Endothelial cell of umbilical vein (primary cell): ENCODE results near the gene FMNL2. TPM values are rescaled to one million over a fixed set of nuclear protein-coding genes. Genes with fewer than 3 reads are reported as not detected.

Source experiments
- BruUV-seq: library from RNA; stranded (reverse); fragments of 400-500 nt; replicated peaks from 2 replicates; lab custom pipeline; 2021; lab: Mats Ljungman, UMichigan
- CTCF ChIA-PET: fragments of 300-600, 350-600 bp; sonication (Branson Sonifier 250); formaldehyde crosslinking; loops from one replicate; lab custom pipeline; 2021; ENCODE audit warnings: antibody characterized with exemption, inconsistent platforms; lab: Charles Lee
- POLR2A ChIA-PET: fragments of 300-600, 350-600 bp; sonication (Branson Sonifier 250); formaldehyde crosslinking; loops from one replicate; lab custom pipeline; 2021; ENCODE audit warnings: antibody characterized with exemption, inconsistent platforms; lab: Charles Lee
- DNase-seq: peaks from one replicate; pipeline ENCODE4 v3.0.0-alpha.2; 2011; ENCODE audit warnings: low read depth, low spot score
- FAIRE-seq: peaks from 2 replicates; lab custom pipeline; 2011; peaks lifted over from hg19 to GRCh38; lab: Jason Lieb, UNC
- H2AFZ ChIP-seq: 2 replicates; pipeline ENCODE4 v1.6.0; 2012; ENCODE audit warnings: low read depth, low read length, control low read depth, inconsistent platforms
- H3K27ac ChIP-seq: 2 replicates; pipeline ENCODE4 v1.5.1; 2011; ENCODE audit warnings: low read depth, mild to moderate bottlenecking, control low read depth, low read length, moderate library complexity; ENCODE audit not compliant: insufficient read depth
- H3K27me3 ChIP-seq, 2 experiments: 2 replicates each; pipeline versions ENCODE4 v1.6.0 to v1.6.1; 2011; ENCODE audit warnings: low read length in 2 of 2, mixed read lengths in 1 of 2; ENCODE audit not compliant: control insufficient read depth in 2 of 2, insufficient read depth in 2 of 2
- H3K36me3 ChIP-seq, 2 experiments: 2 replicates in 1 of 2; 3 replicates in 1 of 2; pipeline ENCODE4 v1.5.1; 2011; ENCODE audit warnings: low read length in 2 of 2, mild to moderate bottlenecking in 1 of 2, moderate library complexity in 1 of 2; ENCODE audit not compliant: control insufficient read depth in 2 of 2, insufficient read depth in 2 of 2; ENCODE audit errors: extremely low read depth in 1 of 2
- H3K4me1 ChIP-seq: 3 replicates; pipeline ENCODE4 v1.5.1; 2011; ENCODE audit warnings: mild to moderate bottlenecking, low read length; ENCODE audit not compliant: control insufficient read depth, insufficient read depth; ENCODE audit errors: extremely low read depth
- H3K4me2 ChIP-seq: 2 replicates; pipeline ENCODE4 v1.6.1; 2011; ENCODE audit warnings: low read length, control low read depth, mixed read lengths; ENCODE audit not compliant: insufficient read depth
- H3K4me3 ChIP-seq, 3 experiments: fragments of 200-600 bp in 1 of 3; sonication (generic), shearing (Covaris generic) in 1 of 3; replicated peaks in 1 of 3; 2 replicates each; pipeline ENCODE4 v1.5.1; 2011 to 2016; ENCODE audit warnings: control low read depth in 3 of 3, low read length in 3 of 3, mild to moderate bottlenecking in 2 of 3, inconsistent platforms in 1 of 3, low read depth in 1 of 3, moderate library complexity in 1 of 3; ENCODE audit not compliant: insufficient read depth in 1 of 3
- H3K79me2 ChIP-seq: 2 replicates; pipeline ENCODE4 v1.6.0; 2012; ENCODE audit warnings: low read length, inconsistent platforms; ENCODE audit not compliant: control insufficient read depth, insufficient read depth
- H3K9ac ChIP-seq: replicated peaks from 2 replicates; pipeline ENCODE3; 2011; ENCODE audit warnings: low read length, control low read depth; ENCODE audit not compliant: insufficient read depth; ENCODE audit errors: extremely low read depth
- H3K9me1 ChIP-seq: replicated peaks from 3 replicates; pipeline ENCODE4 v1.6.0; 2011; ENCODE audit warnings: mild to moderate bottlenecking, low read length; ENCODE audit not compliant: control insufficient read depth, insufficient read depth; ENCODE audit errors: extremely low read depth
- H3K9me3 ChIP-seq: replicated peaks from 2 replicates; pipeline ENCODE4 v1.5.1; 2012; ENCODE audit warnings: low read length, inconsistent platforms; ENCODE audit not compliant: control insufficient read depth, insufficient read depth
- H4K20me1 ChIP-seq: replicated peaks from 2 replicates; pipeline ENCODE3; 2011; ENCODE audit warnings: mild to moderate bottlenecking, low read length; ENCODE audit not compliant: control insufficient read depth, insufficient read depth; ENCODE audit errors: extremely low read depth
- CTCF ChIP-seq, 2 donors: IDR thresholded peaks; 1 replicate in 1 of 2; 2 replicates in 1 of 2; pipeline ENCODE4 v1.5.1; 2011; ENCODE audit warnings: low read length in 2 of 2, mild to moderate bottlenecking in 2 of 2, moderate library complexity in 2 of 2, control low read depth in 1 of 2, inconsistent platforms in 1 of 2, low read depth in 1 of 2; ENCODE audit not compliant: insufficient read depth in 1 of 2; ENCODE audit errors: extremely low read depth in 1 of 2
- EZH2 ChIP-seq: IDR thresholded peaks from 2 replicates; pipeline ENCODE4 v1.6.1; 2012; ENCODE audit warnings: borderline replicate concordance, low read depth, mild to moderate bottlenecking, moderate library complexity, low read length, inconsistent platforms; ENCODE audit not compliant: severe bottlenecking
- GATA2 ChIP-seq: IDR thresholded peaks from 2 replicates; pipeline ENCODE4 v1.7.0; 2011; ENCODE audit warnings: low read depth, mild to moderate bottlenecking, moderate library complexity, mixed read lengths, low read length; ENCODE audit not compliant: insufficient read length, insufficient read depth
- MYC ChIP-seq: IDR thresholded peaks from one replicate; pipeline ENCODE4 v1.6.1; 2011; ENCODE audit warnings: mild to moderate bottlenecking, low read depth, low read length
- POLR2A ChIP-seq: IDR thresholded peaks from 2 replicates; pipeline ENCODE4 v1.6.1; 2012; ENCODE audit warnings: low read depth, mild to moderate bottlenecking, control low read depth, low read length
- dilution Hi-C: fragments of 300-500 bp; cut with MboI; formaldehyde crosslinking; loops from one replicate; pipeline ENCODE4 v1.15.0; 2019; ENCODE audit warnings: low sequenced_read_pairs; ENCODE audit not compliant: extremely low pct_ligation_motif_present
- intact Hi-C: fragments of 100-400 bp; cut with micrococcal nuclease; formaldehyde crosslinking; loops from one replicate; pipeline ENCODE4 v1.10.0; 2022
- polyA plus RNA-seq, 4 experiments: library from polyadenylated mRNA; depleted of rRNA in 3 of 4; stranded (reverse) in 3 of 4; unstranded in 1 of 4; fragments of >200 nt; gene quantifications; 2 replicates each; pipeline versions ENCODE4 v1.2.1 to v1.2.3, GENCODE V29; 2011 to 2012; ENCODE audit warnings: missing spikeins in 1 of 4
- total RNA-seq: library from RNA; stranded (reverse); gene quantifications from 2 replicates; pipeline ENCODE4 v1.2.3, GENCODE V29; 2021
- TF ChIP-seq, protein P1 (sequence below): IDR thresholded peaks from 2 replicates; pipeline ENCODE4 v1.6.1; 2011; ENCODE audit not compliant: insufficient read depth, insufficient read length

FMNL2 gene
- total and polyA plus RNA-seq, 2 donors (not counting 3 experiments of a cell fraction or from before 2014, with no cell fraction given) = 8.3 to 28.0 TPM

DNA sequence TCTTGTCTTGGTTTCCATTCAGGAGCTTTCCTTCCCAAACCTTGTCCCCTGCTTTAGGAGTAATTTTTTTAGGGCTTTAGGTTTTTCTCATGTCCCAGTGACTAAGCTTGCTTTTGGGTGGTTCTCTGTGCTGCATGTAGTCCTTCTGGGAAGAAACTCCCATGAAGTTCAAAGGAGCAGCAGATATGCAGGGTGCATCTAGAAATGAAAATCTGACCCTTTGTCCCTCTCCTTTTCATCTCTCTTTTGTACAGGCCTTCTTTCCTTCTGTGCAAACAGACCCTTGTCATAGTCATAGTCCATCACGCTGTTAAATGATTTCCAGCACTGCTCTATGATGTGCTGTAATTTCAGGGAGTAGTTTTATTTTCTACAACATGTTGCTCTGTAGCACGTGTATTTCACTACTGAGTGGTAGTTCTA is 20.4 kb downstream of the FMNL2 start:
- Histone ChIP-seq H3K9me1 (no peaks in the 10 kb centered on the region), H3K4me2 (no peak overlapping the region), H3K27ac (no peak overlapping the region), H3K4me3 (no peak overlapping the region), H3K4me1 (no peaks in the 10 kb centered on the region), H3K36me3 (no peaks in the 10 kb centered on the region), H3K27me3 (no peaks in the 10 kb centered on the region), H3K9ac (no peak overlapping the region), H3K79me2 (peaks cover 33% of the 10 kb centered on the region), H2AFZ (no peak overlapping the region), H4K20me1 (peaks cover 2% of the 10 kb centered on the region), H3K9me3 (no peaks in the 10 kb centered on the region)
- FAIRE-seq (no peak), DNase-seq (no peak)
- no TSS peak for BruUV-seq
- intact Hi-C loops (no loop called here), dilution Hi-C loops (no loop called here)
- no peak for TF ChIP-seq GATA2
- no peak for TF ChIP-seq CTCF (IDR thresholded peaks at IDR 0.05; ENCODE audit: extremely low read depth in 1 of 2, insufficient read depth in 1 of 2, low read depth in 1 of 2, low read length in 2 of 2)
- no peak for TF ChIP-seq POLR2A
- TF ChIP-seq EZH2 = no peak
- TF ChIP-seq, protein P1, sequence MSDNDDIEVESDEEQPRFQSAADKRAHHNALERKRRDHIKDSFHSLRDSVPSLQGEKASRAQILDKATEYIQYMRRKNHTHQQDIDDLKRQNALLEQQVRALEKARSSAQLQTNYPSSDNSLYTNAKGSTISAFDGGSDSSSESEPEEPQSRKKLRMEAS = no peak
- TF ChIP-seq MYC = no peak
- CTCF ChIA-PET = interaction anchor here (0.6 to 1.4 kb wide), 3 partner anchors 12 to 199 kb away, joined by 3 read pairs; no protein-coding TSS in a partner anchor
- POLR2A ChIA-PET = no interaction called here
